ENCODE results near the gene GOLIM4. TPM values are rescaled to one million over a fixed set of nuclear protein-coding genes. Genes with fewer than 3 reads are reported as not detected.

GOLIM4 gene
- polyA plus RNA-seq, 1 donor from 2014 or later = 3.2 TPM

GRCh38 chr3:168002786-168003368, 92.8 kb downstream of the GOLIM4 start:
- no peak overlapping the region for H3K9ac ChIP-seq (ENCODE audit: low read length)

GRCh38 chr3:168001244-168001643, 94.5 kb downstream of the GOLIM4 start:
- no peaks in the 10 kb centered on the region for H3K79me2 ChIP-seq (replicated peaks; ENCODE audit: insufficient read depth, low read length)
- H4K20me1 ChIP-seq (ENCODE audit: insufficient read depth) = no peaks in the 10 kb centered on the region
- H3K9me2 ChIP-seq (ENCODE audit: insufficient read depth, low read length) = no peaks in the 10 kb centered on the region
- no peak overlapping the region for H2AFZ ChIP-seq (ENCODE audit: low read depth, low read length)
- no peaks in the 10 kb centered on the region for H3K36me3 ChIP-seq (ENCODE audit: insufficient read depth, low read length)
- H3K4me3 ChIP-seq (ENCODE audit: low read length) = no peak overlapping the region
- H3K27me3 ChIP-seq (ENCODE audit: insufficient read depth, low read depth, low read length) = no peaks in the 10 kb centered on the region
- H3K27ac ChIP-seq (ENCODE audit: low read length) = no peak overlapping the region
- no peak overlapping the region for H3K9ac ChIP-seq (ENCODE audit: low read length)
- H3K4me2 ChIP-seq (ENCODE audit: low read length) = no peak overlapping the region
- no peaks in the 10 kb centered on the region for H3F3A ChIP-seq (ENCODE audit: insufficient read depth, low read length, poor library complexity, severe bottlenecking)
- H3K9me3 ChIP-seq (ENCODE audit: low read length) = no peaks in the 10 kb centered on the region
- no peak for TF ChIP-seq MXI1 (conservative IDR thresholded peaks at IDR 0.05; ENCODE audit: poor library complexity, severe bottlenecking)
- no peak for TF ChIP-seq POLR2AphosphoS5 (IDR thresholded peaks at IDR 0.05)
- no peak for TF ChIP-seq SMC3 (conservative IDR thresholded peaks at IDR 0.05; ENCODE audit: poor library complexity)
- no peak for TF ChIP-seq EP300 (conservative IDR thresholded peaks at IDR 0.05; ENCODE audit: poor library complexity, severe bottlenecking)
- TF ChIP-seq EZH2 (IDR thresholded peaks at IDR 0.05; ENCODE audit: borderline replicate concordance, insufficient read depth, low read length, poor library complexity, severe bottlenecking) = no peak
- no peak for TF ChIP-seq REST (IDR thresholded peaks at IDR 0.05; ENCODE audit: borderline replicate concordance)
- TF ChIP-seq RAD21 (conservative IDR thresholded peaks at IDR 0.05) = no peak

More at GRCh38 chr3:168002786-168003368, 92.8 kb downstream of the GOLIM4 start:
- TF ChIP-seq POLR2AphosphoS5 (IDR thresholded peaks at IDR 0.05) = no peak
- TF ChIP-seq MXI1 (conservative IDR thresholded peaks at IDR 0.05; ENCODE audit: poor library complexity, severe bottlenecking) = no peak
- no peak for TF ChIP-seq TAF1 (IDR thresholded peaks at IDR 0.05; ENCODE audit: low read depth)
- TF ChIP-seq REST (IDR thresholded peaks at IDR 0.05; ENCODE audit: borderline replicate concordance) = no peak
- TF ChIP-seq EP300 (conservative IDR thresholded peaks at IDR 0.05; ENCODE audit: poor library complexity, severe bottlenecking) = no peak
- TF ChIP-seq CTCF (IDR thresholded peaks at IDR 0.05; ENCODE audit: poor library complexity, severe bottlenecking) = no peak
- no peak for TF ChIP-seq EZH2 (IDR thresholded peaks at IDR 0.05; ENCODE audit: borderline replicate concordance, insufficient read depth, low read length, poor library complexity, severe bottlenecking)
- TF ChIP-seq RAD21 (conservative IDR thresholded peaks at IDR 0.05) = no peak
- TF ChIP-seq SMC3 (conservative IDR thresholded peaks at IDR 0.05; ENCODE audit: poor library complexity) = no peak
- Histone ChIP-seq H3K9me3 (ENCODE audit: low read length) (no peaks in the 10 kb centered on the region), H3K27me3 (ENCODE audit: insufficient read depth, low read depth, low read length) (no peaks in the 10 kb centered on the region), H3K4me3 (ENCODE audit: low read length) (no peak overlapping the region), H3K9me2 (ENCODE audit: insufficient read depth, low read length) (no peaks in the 10 kb centered on the region), H3K4me2 (ENCODE audit: low read length) (no peak overlapping the region), H3K79me2 (replicated peaks; ENCODE audit: insufficient read depth, low read length) (no peaks in the 10 kb centered on the region), H3K27ac (ENCODE audit: low read length) (no peak overlapping the region), H3F3A (ENCODE audit: insufficient read depth, low read length, poor library complexity, severe bottlenecking) (no peaks in the 10 kb centered on the region), H4K20me1 (ENCODE audit: insufficient read depth) (no peaks in the 10 kb centered on the region), H3K36me3 (ENCODE audit: insufficient read depth, low read length) (no peaks in the 10 kb centered on the region), H2AFZ (ENCODE audit: low read depth, low read length) (no peak overlapping the region)

All from neural cell (in vitro differentiated cells).